DOHH2 (cell line): ENCODE measurements around the gene IFT43.

ENCODE experiments used
- CTCF ChIP-seq: fragments of 200-600 bp; sonication (generic); IDR thresholded peaks from one replicate; pipeline ENCODE4 v1.5.1; 2014; ENCODE audit warnings: antibody characterized with exemption, mild to moderate bottlenecking, low read depth, low read length; ENCODE audit not compliant: poor library complexity, severe bottlenecking
- EZH2phosphoT487 ChIP-seq: fragments of 200-600 bp; sonication (generic); IDR thresholded peaks from 2 replicates; pipeline ENCODE4 v1.6.1; 2017; ENCODE audit warnings: borderline replicate concordance, mild to moderate bottlenecking, antibody characterized with exemption, low read length, moderate library complexity, mixed read lengths

DNA sequence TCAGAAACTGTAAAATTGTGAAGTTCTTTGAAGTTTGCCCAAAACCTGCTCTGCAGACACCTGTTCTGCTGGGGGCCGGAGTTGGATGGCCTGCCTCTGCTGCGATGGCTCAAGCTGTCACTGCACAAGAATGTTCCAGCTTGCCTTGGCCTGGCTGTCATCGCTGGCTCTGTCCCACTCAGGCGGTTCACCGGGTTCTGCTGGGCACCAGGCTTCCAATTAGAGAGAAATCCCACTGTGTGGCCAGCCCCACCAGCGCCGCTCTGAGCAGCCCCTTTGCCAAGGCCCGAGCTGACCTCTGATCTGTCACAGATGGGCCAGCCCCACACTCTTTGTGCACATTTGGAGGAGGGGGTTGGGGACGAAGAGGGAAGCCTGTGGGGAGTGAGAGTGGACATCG lies 94.5 kb downstream of the IFT43 start:
- TF ChIP-seq CTCF (no peak), EZH2phosphoT487 (no peak)
